GM12878 (cell line): ENCODE measurements around the gene PRKG1. TPM values are rescaled to one million over a fixed set of nuclear protein-coding genes. Genes with fewer than 3 reads are reported as not detected.
A peak's percentile ranks its signal among the peaks of the same experiment; 100 is the strongest.

ENCODE experiments used
- BCL11A ChIP-seq: IDR thresholded peaks from 2 replicates; pipeline ENCODE4 v1.6.1; 2011; ENCODE audit warnings: low read depth, low read length
- HDAC2 ChIP-seq: fragments of 200-600 bp; sonication (generic); IDR thresholded peaks from 2 replicates; pipeline ENCODE4 v1.6.1; 2017
- HDAC6 ChIP-seq: fragments of 200-600 bp; sonication (generic); IDR thresholded peaks from one replicate; pipeline ENCODE4 v1.8.0; 2017; ENCODE audit warnings: antibody characterized with exemption; ENCODE audit not compliant: unreplicated experiment
- IKZF1 ChIP-seq: fragments of 450-650 bp; conservative IDR thresholded peaks from 2 replicates; pipeline ENCODE4 v1.6.1; 2017; ENCODE audit warnings: antibody characterized with exemption, mild to moderate bottlenecking
- MTA2 ChIP-seq: fragments of 450-650 bp; IDR thresholded peaks from 2 replicates; pipeline ENCODE4 v1.6.1; 2016; ENCODE audit warnings: low read depth, mild to moderate bottlenecking, moderate library complexity
- MXI1 ChIP-seq: fragments of 150-350 bp; IDR thresholded peaks from 2 replicates; pipeline ENCODE4 v1.6.1; 2011; ENCODE audit warnings: low read depth, mild to moderate bottlenecking, inconsistent platforms, low read length, improper control_type of control experiment
- NR2C2 ChIP-seq: IDR thresholded peaks from 2 replicates; pipeline ENCODE4 v1.6.1; 2011; ENCODE audit warnings: borderline replicate concordance, low read depth; ENCODE audit not compliant: control insufficient read depth, insufficient read length
- NRF1 ChIP-seq: conservative IDR thresholded peaks from 2 replicates; pipeline ENCODE4 v1.6.1; 2011; ENCODE audit warnings: mild to moderate bottlenecking, low read depth, low read length, improper control_type of control experiment
- POLR2A ChIP-seq: IDR thresholded peaks from 2 replicates; pipeline ENCODE4 v1.6.1; 2011; ENCODE audit warnings: low read depth, mild to moderate bottlenecking, low read length
- PRDM15 ChIP-seq: fragments of 450-650 bp; formaldehyde crosslinking; IDR thresholded peaks from 2 replicates; pipeline ENCODE4 v1.4.0; 2020; ENCODE audit warnings: mild to moderate bottlenecking, moderate library complexity
- RAD51 ChIP-seq: fragments of 450-650 bp; IDR thresholded peaks from 2 replicates; pipeline ENCODE4 v1.6.1; 2016; ENCODE audit warnings: moderate library complexity, mild to moderate bottlenecking, inconsistent platforms
- SMARCA5 ChIP-seq: fragments of 450-650 bp; IDR thresholded peaks from 2 replicates; pipeline ENCODE4 v1.6.1; 2017; ENCODE audit warnings: mild to moderate bottlenecking
- SREBF1 ChIP-seq: IDR thresholded peaks from 2 replicates; pipeline ENCODE4 v1.6.1; 2012; ENCODE audit warnings: mild to moderate bottlenecking, low read length
- USF1 ChIP-seq: IDR thresholded peaks from 2 replicates; pipeline ENCODE4 v1.6.1; 2011; ENCODE audit warnings: borderline replicate concordance, low read depth, mild to moderate bottlenecking, moderate library complexity, mixed read lengths, low read length; ENCODE audit not compliant: insufficient read depth; ENCODE audit errors: extremely low read length
- ZNF274 ChIP-seq: IDR thresholded peaks from one replicate; pipeline ENCODE4 v1.8.0; 2011; ENCODE audit not compliant: insufficient read length, insufficient read depth
- polyA plus RNA-seq, 11 experiments: library from polyadenylated mRNA; depleted of rRNA in 4 of 11; unstranded in 6 of 11; stranded (reverse) in 5 of 11; fragments of >200 nt; fragmentation: Nextera tagmentation in 4 of 11; fragmentation: Illumina TruSeq in 1 of 11; extraction: Ambion mirVana in 4 of 11; extraction: Trizol in 1 of 11; gene quantifications; 1 replicate in 1 of 11; 2 replicates in 10 of 11; pipeline versions ENCODE4 v1.2.1 to v1.2.3, GENCODE V29; 2011 to 2016; ENCODE audit warnings: inconsistent platforms in 2 of 11, missing spikeins in 2 of 11, low read depth in 1 of 11
- total RNA-seq, 4 experiments: library from RNA; depleted of rRNA in 3 of 4; stranded (reverse); fragments of >200 nt in 3 of 4; fragmentation: Illumina TruSeq in 1 of 4; extraction: Trizol in 1 of 4; gene quantifications; 2 replicates each; pipeline versions ENCODE4 v1.2.1 to v1.2.3, GENCODE V29; 2013 to 2021
- TF ChIP-seq, protein P1 (sequence below): fragments of 450-650 bp; IDR thresholded peaks from 2 replicates; pipeline ENCODE4 v1.6.1; 2016; ENCODE audit warnings: mild to moderate bottlenecking
- TF ChIP-seq, protein P2 (sequence below): IDR thresholded peaks from 2 replicates; pipeline ENCODE4 v1.6.1; 2011; ENCODE audit warnings: low read depth, mild to moderate bottlenecking, low read length, moderate library complexity, borderline replicate concordance; ENCODE audit errors: extremely low read depth
- TF ChIP-seq, protein P3 (sequence below): IDR thresholded peaks from 2 replicates; pipeline ENCODE4 v1.6.1; 2011; ENCODE audit warnings: low read depth, low read length, improper control_type of control experiment, borderline replicate concordance
- TF ChIP-seq, protein P4 (sequence below), 3 experiments: IDR thresholded peaks in 2 of 3; conservative IDR thresholded peaks in 1 of 3; 2 replicates each; pipeline ENCODE4 v1.5.1; 2011; ENCODE audit warnings: low read depth in 3 of 3, low read length in 3 of 3, mild to moderate bottlenecking in 3 of 3, control low read depth in 2 of 3, moderate library complexity in 2 of 3, inconsistent platforms in 1 of 3, mixed read lengths in 1 of 3; ENCODE audit not compliant: control insufficient read depth in 2 of 3, insufficient read depth in 1 of 3; ENCODE audit errors: extremely low read depth in 1 of 3

Gene PRKG1
- total and polyA plus RNA-seq, 10 of the 15 experiments (the other 5 are each of a cell fraction or from before 2014, with no cell fraction given): 0.04 to 0.05 TPM; not detected in 8

GRCh38 chr10:52284416-52285013 is 1210.2 kb downstream of the PRKG1 start (continued):
- TF ChIP-seq, protein P1, sequence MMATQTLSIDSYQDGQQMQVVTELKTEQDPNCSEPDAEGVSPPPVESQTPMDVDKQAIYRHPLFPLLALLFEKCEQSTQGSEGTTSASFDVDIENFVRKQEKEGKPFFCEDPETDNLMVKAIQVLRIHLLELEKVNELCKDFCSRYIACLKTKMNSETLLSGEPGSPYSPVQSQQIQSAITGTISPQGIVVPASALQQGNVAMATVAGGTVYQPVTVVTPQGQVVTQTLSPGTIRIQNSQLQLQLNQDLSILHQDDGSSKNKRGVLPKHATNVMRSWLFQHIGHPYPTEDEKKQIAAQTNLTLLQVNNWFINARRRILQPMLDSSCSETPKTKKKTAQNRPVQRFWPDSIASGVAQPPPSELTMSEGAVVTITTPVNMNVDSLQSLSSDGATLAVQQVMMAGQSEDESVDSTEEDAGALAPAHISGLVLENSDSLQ: peak; percentile 89
- TF ChIP-seq HDAC2 (no peak), SMARCA5 (no peak), IKZF1 (no peak), BCL11A (peak; percentile 47; the same call in 1 of the 2 replicates), USF1 (no peak), ZNF274 (no peak), PRDM15 (no peak), HDAC6 (no peak), MXI1 (no peak), MTA2 (peak; percentile 81), RAD51 (no peak; the same call in 1 of the 2 replicates), NRF1 (no peak), SREBF1 (no peak), POLR2A (no peak), NR2C2 (no peak)
- TF ChIP-seq, protein P2, sequence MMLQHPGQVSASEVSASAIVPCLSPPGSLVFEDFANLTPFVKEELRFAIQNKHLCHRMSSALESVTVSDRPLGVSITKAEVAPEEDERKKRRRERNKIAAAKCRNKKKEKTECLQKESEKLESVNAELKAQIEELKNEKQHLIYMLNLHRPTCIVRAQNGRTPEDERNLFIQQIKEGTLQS: no peak
- TF ChIP-seq, protein P3, sequence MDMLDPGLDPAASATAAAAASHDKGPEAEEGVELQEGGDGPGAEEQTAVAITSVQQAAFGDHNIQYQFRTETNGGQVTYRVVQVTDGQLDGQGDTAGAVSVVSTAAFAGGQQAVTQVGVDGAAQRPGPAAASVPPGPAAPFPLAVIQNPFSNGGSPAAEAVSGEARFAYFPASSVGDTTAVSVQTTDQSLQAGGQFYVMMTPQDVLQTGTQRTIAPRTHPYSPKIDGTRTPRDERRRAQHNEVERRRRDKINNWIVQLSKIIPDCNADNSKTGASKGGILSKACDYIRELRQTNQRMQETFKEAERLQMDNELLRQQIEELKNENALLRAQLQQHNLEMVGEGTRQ: no peak; the same call in 1 of the 2 replicates
- TF ChIP-seq, protein P4, sequence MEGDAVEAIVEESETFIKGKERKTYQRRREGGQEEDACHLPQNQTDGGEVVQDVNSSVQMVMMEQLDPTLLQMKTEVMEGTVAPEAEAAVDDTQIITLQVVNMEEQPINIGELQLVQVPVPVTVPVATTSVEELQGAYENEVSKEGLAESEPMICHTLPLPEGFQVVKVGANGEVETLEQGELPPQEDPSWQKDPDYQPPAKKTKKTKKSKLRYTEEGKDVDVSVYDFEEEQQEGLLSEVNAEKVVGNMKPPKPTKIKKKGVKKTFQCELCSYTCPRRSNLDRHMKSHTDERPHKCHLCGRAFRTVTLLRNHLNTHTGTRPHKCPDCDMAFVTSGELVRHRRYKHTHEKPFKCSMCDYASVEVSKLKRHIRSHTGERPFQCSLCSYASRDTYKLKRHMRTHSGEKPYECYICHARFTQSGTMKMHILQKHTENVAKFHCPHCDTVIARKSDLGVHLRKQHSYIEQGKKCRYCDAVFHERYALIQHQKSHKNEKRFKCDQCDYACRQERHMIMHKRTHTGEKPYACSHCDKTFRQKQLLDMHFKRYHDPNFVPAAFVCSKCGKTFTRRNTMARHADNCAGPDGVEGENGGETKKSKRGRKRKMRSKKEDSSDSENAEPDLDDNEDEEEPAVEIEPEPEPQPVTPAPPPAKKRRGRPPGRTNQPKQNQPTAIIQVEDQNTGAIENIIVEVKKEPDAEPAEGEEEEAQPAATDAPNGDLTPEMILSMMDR (IDR thresholded peaks at IDR 0.05 in 2 of 3, conservative IDR thresholded peaks at IDR 0.05 in 1 of 3; ENCODE audit: control insufficient read depth in 2 of 3, extremely low read depth in 1 of 3, insufficient read depth in 1 of 3, low read depth in 3 of 3, low read length in 3 of 3): no peak
